ENCODE results near the gene PIP5K1B.

The PIP5K1B gene

DNA sequence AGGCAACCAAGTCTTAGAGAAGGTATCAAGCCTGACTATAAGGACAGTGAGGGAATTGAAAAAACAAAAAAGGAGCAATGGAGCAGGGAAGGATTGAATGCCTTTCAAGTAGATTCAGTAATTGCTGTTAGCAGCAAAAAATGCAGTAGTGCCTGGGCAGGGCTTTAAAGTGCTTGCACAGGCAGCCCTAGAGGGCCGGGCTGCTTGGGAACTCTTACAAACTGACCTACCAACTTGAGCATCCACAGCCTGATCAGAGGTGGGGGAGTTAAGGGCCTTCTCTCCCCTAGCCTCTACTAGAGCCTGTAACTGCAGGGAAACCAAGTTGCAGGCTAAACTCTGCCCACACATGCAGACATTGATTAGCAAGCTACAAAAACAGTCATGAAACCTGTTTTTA lies 349.9 kb downstream of the PIP5K1B start:
- no peak for DNase-seq (ENCODE audit: low read depth in 1 of 2, low spot score in 1 of 2)

DNA sequence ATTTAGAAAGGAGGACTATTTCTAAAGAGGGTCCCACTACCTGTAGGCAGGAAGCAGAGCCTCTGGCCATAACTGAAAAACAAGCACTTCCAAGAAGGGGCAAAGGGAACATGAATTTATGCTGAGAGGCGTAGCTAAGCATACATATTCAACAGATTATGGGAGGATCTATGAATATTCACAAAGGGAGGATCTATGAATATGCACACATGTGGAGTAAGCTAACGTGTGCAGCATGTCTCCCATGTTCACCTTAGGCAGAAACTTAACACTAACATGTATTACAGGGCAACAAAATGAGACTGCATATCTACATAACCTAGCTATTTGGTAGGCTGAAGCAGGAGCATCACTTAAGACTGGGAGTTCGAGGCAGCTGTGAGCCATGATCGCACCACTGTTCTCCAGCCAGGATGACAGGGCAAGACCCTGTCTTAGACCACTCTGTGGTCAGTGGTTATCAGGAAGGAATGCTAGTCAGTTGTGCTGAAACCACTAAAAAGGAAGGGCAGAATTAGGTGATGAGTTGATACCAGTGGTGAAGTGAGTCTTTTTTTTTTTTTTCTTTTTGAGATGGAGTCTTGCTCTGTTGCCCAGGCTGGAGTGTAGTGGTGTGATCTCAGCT lies 351.3 kb downstream of the PIP5K1B start:
- no peak for DNase-seq (ENCODE audit: low read depth in 1 of 2, low spot score in 1 of 2)

DNA sequence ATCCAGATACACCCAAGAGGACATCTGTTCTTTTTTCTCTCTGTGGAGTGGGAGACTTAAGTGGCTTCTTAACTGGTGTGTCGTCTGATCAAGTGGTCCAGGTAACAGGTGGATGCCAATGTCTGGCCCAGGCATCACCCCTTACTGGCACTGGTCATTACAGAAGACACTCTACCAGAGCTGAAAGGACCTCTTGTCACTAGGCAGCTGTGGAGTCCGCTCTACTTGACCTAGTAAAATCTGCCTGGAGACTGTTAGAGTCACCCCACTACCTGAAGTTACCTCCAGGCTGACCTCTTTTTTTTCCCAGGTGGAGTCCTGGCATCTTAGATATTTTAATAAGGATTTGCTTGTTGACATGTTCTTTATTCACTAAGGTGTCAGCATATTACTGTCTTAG lies 353.1 kb downstream of the PIP5K1B start:
- no peak for DNase-seq (ENCODE audit: low read depth in 1 of 2, low spot score in 1 of 2)
